Cardiac muscle cell (in vitro differentiated cells and primary cell): ENCODE results near the gene SH3D21. TPM values are rescaled to one million over a fixed set of nuclear protein-coding genes. Genes with fewer than 3 reads are reported as not detected.

ENCODE experiments used
- DNase-seq, 2 donors: peaks; one replicate each; pipeline versions ENCODE4 v3.0.0 to v3.0.0-alpha.2; 2010 to 2017; ENCODE audit warnings: low read depth in 1 of 2, low spot score in 1 of 2
- H3K27ac ChIP-seq: fragments of 200-600 bp; sonication (generic); 2 replicates; pipeline ENCODE4 v1.5.1; 2016
- H3K27me3 ChIP-seq: fragments of 200-600 bp; sonication (generic); 2 replicates; pipeline ENCODE4 v1.6.0; 2016; ENCODE audit warnings: control low read depth
- H3K36me3 ChIP-seq: fragments of 200-600 bp; sonication (generic); 2 replicates; pipeline ENCODE4 v1.5.1; 2016; ENCODE audit warnings: control low read depth
- H3K4me1 ChIP-seq: fragments of 200-600 bp; sonication (generic); 2 replicates; pipeline ENCODE4 v1.8.1; 2017; ENCODE audit warnings: low read depth, mild to moderate bottlenecking, mixed run types
- H3K4me3 ChIP-seq: fragments of 200-600 bp; sonication (generic); 2 replicates; pipeline ENCODE4 v1.5.1; 2016; ENCODE audit warnings: mild to moderate bottlenecking
- H3K9me3 ChIP-seq: fragments of 200-600 bp; sonication (generic); 2 replicates; pipeline ENCODE4 v1.5.1; 2017; ENCODE audit warnings: low read depth, mild to moderate bottlenecking, control low read depth
- CTCF ChIP-seq: IDR thresholded peaks from 2 replicates; pipeline ENCODE4 v1.5.1; 2012; ENCODE audit warnings: low read depth, mild to moderate bottlenecking, low read length
- polyA plus RNA-seq: library from polyadenylated mRNA; unstranded; fragments of >200 nt; fragmentation: Nextera tagmentation; extraction: Ambion mirVana; gene quantifications from 2 replicates; pipeline ENCODE4 v1.2.1, GENCODE V29; 2016
- total RNA-seq: library from RNA; depleted of rRNA; stranded (reverse); fragments of >200 nt; gene quantifications from 2 replicates; pipeline ENCODE4 v1.2.3, GENCODE V29; 2016

Gene SH3D21
- total and polyA plus RNA-seq, 2 experiments from 2014 or later: 13.5 to 44.0 TPM

- no peaks in the 10 kb centered on the region for H3K27me3 ChIP-seq
- H3K9me3 ChIP-seq: no peaks in the 10 kb centered on the region
- no peak overlapping the region for H3K4me3 ChIP-seq
- peaks cover 39% of the 10 kb centered on the region for H3K4me1 ChIP-seq
- no peak for TF ChIP-seq CTCF
- H3K27ac ChIP-seq: peak overlapping the region; percentile 64
- DNase-seq: no peak
- H3K36me3 ChIP-seq: peaks cover 8% of the 10 kb centered on the region
Measured at GRCh38 chr1:36279789-36280296, 26.3 kb upstream of the SH3D21 start.

- peak overlapping the region; percentile 78 for H3K27ac ChIP-seq
- no peaks in the 10 kb centered on the region for H3K9me3 ChIP-seq
- H3K4me1 ChIP-seq: peaks cover 42% of the 10 kb centered on the region
- no peaks in the 10 kb centered on the region for H3K27me3 ChIP-seq
- H3K36me3 ChIP-seq: peaks cover 29% of the 10 kb centered on the region
- no peak overlapping the region for H3K4me3 ChIP-seq
- TF ChIP-seq CTCF: no peak
- DNase-seq: peak in 1 of 2 donors; percentile 26
Measured at GRCh38 chr1:36284061-36284460, 22.1 kb upstream of the SH3D21 start.

GRCh38 chr1:36284517-36284916 lies 21.7 kb upstream of the SH3D21 start:
- Histone ChIP-seq H3K27me3 (no peaks in the 10 kb centered on the region), H3K36me3 (peaks cover 29% of the 10 kb centered on the region), H3K27ac (peak overlapping the region; percentile 78), H3K9me3 (no peaks in the 10 kb centered on the region), H3K4me1 (peaks cover 38% of the 10 kb centered on the region), H3K4me3 (no peak overlapping the region)
- no peak for DNase-seq
- no peak for TF ChIP-seq CTCF

- peaks cover 38% of the 10 kb centered on the region for H3K36me3 ChIP-seq
- peaks cover 30% of the 10 kb centered on the region for H3K4me1 ChIP-seq
- DNase-seq: peak; percentile 88 to 93
- H3K4me3 ChIP-seq: no peak overlapping the region
- TF ChIP-seq CTCF: peak; percentile 65
- no peaks in the 10 kb centered on the region for H3K9me3 ChIP-seq
- H3K27ac ChIP-seq: peak overlapping the region; percentile 78
- no peaks in the 10 kb centered on the region for H3K27me3 ChIP-seq
Measured at GRCh38 chr1:36285443-36286101, 20.6 kb upstream of the SH3D21 start.

GRCh38 chr1:36286802-36287201 lies 19.4 kb upstream of the SH3D21 start:
- Histone ChIP-seq H3K27ac (no peak overlapping the region), H3K4me1 (peaks cover 28% of the 10 kb centered on the region), H3K4me3 (no peak overlapping the region), H3K27me3 (no peaks in the 10 kb centered on the region), H3K36me3 (peaks cover 50% of the 10 kb centered on the region), H3K9me3 (no peaks in the 10 kb centered on the region)
- TF ChIP-seq CTCF: no peak
- no peak for DNase-seq
